ENCODE results near the gene SMIM5. TPM values are rescaled to one million over a fixed set of nuclear protein-coding genes. Genes with fewer than 3 reads are reported as not detected.
A peak's percentile ranks its signal among the peaks of the same experiment; 100 is the strongest.

SMIM5 gene
- total and polyA plus RNA-seq, 2 of the 13 experiments (the other 11 are each of a cell fraction or from before 2014, with no cell fraction given), result not detected

GRCh38 chr17:75634376-75634740 lies 1.1 kb downstream of the SMIM5 start:
- no peaks in the 10 kb centered on the region for H3K79me2 ChIP-seq (ENCODE audit: insufficient read depth, low read length)
- peaks cover 19% of the 10 kb centered on the region for H3K4me1 ChIP-seq (ENCODE audit: insufficient read depth, low read length)
- peak overlapping the region; percentile 76 for H3K4me2 ChIP-seq (ENCODE audit: low read depth, low read length)
- peaks cover 17 to 28% of the 10 kb centered on the region in 2 experiments; a peak in 4 of 5 replicates for H3K36me3 ChIP-seq (replicated peaks in 1 of 2; ENCODE audit: control insufficient read depth in 1 of 2, insufficient read depth in 2 of 2, low read length in 2 of 2)
- BruUV-seq (replicated peaks), result no TSS peak
- ChIA-PET POLR2A (interaction anchor here (0.7 to 2.1 kb wide), 8 partner anchors 11 to 130 kb away, joined by 3 to 28 read pairs (median 7); partner anchors contain the start of genes RECQL5 and SAP30BP), CTCF (ENCODE audit: low intra/inter-chr PET ratio, low total read pairs) (interaction anchor here (0.7 to 5.1 kb wide), 7 partner anchors 8 to 208 kb away, joined by 3 to 102 read pairs (median 3); a partner anchor contains a TSS)
- H3K27ac ChIP-seq (ENCODE audit: extremely low read length, insufficient read depth, low read length), result peak overlapping the region; percentile 50
- no peaks in the 10 kb centered on the region for H3K9me3 ChIP-seq (ENCODE audit: low read length)
- ATAC-seq, result no peak
- no peak for DNase-seq (ENCODE audit: low spot score)
- H3K4me3 ChIP-seq (replicated peaks in 1 of 3; ENCODE audit: insufficient read depth in 1 of 3, low read depth in 2 of 3, low read length in 3 of 3), result no peak overlapping the region
- in situ Hi-C loops (cut with HindIII; ENCODE audit: extremely low pct_ligation_motif_present, low pct_unique_long_range_greater_than_20kb), result no loop called here
- H4K20me1 ChIP-seq (ENCODE audit: insufficient read depth, low read length), result peaks cover 4% of the 10 kb centered on the region; the same call in 1 of the 2 replicates
- no peak for FAIRE-seq
- WGBS (ENCODE audit: low lambda C conversion rate), result 83% methylated on average over 6 of the region's 9 CpGs
- TF ChIP-seq E2F5 (CRISPR knock-in tag; conservative IDR thresholded peaks at IDR 0.05), result 0 out of 2 replicates have a peak, but pooled peaks have one; percentile 3
- TF ChIP-seq SP2 (CRISPR knock-in tag; IDR thresholded peaks at IDR 0.05), result no peak
- 0 out of 2 replicates have a peak, but pooled peaks have one; percentile 14 for TF ChIP-seq ZNF563 (CRISPR knock-in tag; IDR thresholded peaks at IDR 0.05)
- H2AFZ ChIP-seq (ENCODE audit: low read length), result no peak overlapping the region
- H3K9ac ChIP-seq (ENCODE audit: insufficient read depth, low read depth, low read length), result no peak overlapping the region
- H3K27me3 ChIP-seq (ENCODE audit: control insufficient read depth in 1 of 2, insufficient read depth in 2 of 2, low read length in 2 of 2), result no peaks in the 10 kb centered on the region
- intact Hi-C loops (cut with micrococcal nuclease; ENCODE audit: unreplicated experiment), result no loop called here

GRCh38 chr17:75634754-75635609 lies 1.7 kb downstream of the SMIM5 start:
- Histone ChIP-seq H3K27me3 (ENCODE audit: control insufficient read depth in 1 of 2, insufficient read depth in 2 of 2, low read length in 2 of 2) (no peaks in the 10 kb centered on the region), H3K4me2 (ENCODE audit: low read depth, low read length) (no peak overlapping the region), H2AFZ (ENCODE audit: low read length) (no peak overlapping the region), H3K4me3 (replicated peaks in 1 of 3; ENCODE audit: insufficient read depth in 1 of 3, low read depth in 2 of 3, low read length in 3 of 3) (no peak overlapping the region), H3K4me1 (ENCODE audit: insufficient read depth, low read length) (peaks cover 19% of the 10 kb centered on the region), H3K79me2 (ENCODE audit: insufficient read depth, low read length) (no peaks in the 10 kb centered on the region), H3K9me3 (ENCODE audit: low read length) (no peaks in the 10 kb centered on the region), H3K9ac (ENCODE audit: insufficient read depth, low read depth, low read length) (no peak overlapping the region), H4K20me1 (ENCODE audit: insufficient read depth, low read length) (peaks cover 4% of the 10 kb centered on the region; the same call in 1 of the 2 replicates), H3K36me3 (replicated peaks in 1 of 2; ENCODE audit: control insufficient read depth in 1 of 2, insufficient read depth in 2 of 2, low read length in 2 of 2) (peaks cover 16 to 23% of the 10 kb centered on the region in 2 experiments; a peak in 4 of 5 replicates), H3K27ac (ENCODE audit: extremely low read length, insufficient read depth, low read length) (no peak overlapping the region)
- 93% methylated on average over 19 of the region's 20 CpGs for WGBS (ENCODE audit: low lambda C conversion rate)
- FAIRE-seq (no peak), DNase-seq (ENCODE audit: low spot score) (no peak), ATAC-seq (no peak)
- no TSS peak for BruUV-seq (replicated peaks)
- in situ Hi-C loops (cut with HindIII; ENCODE audit: extremely low pct_ligation_motif_present, low pct_unique_long_range_greater_than_20kb) (no loop called here), intact Hi-C loops (cut with micrococcal nuclease; ENCODE audit: unreplicated experiment) (no loop called here)
- CTCF ChIA-PET (ENCODE audit: low intra/inter-chr PET ratio, low total read pairs), result interaction anchor here (5.1 kb wide), 1 partner anchor 113 kb away, joined by 102 read pairs; no protein-coding TSS in a partner anchor
- POLR2A ChIA-PET, result no interaction called here
- TF ChIP-seq BHLHE40 (IDR thresholded peaks at IDR 0.05; ENCODE audit: low read length), result no peak
- TF ChIP-seq SRSF4 (IDR thresholded peaks at IDR 0.05; ENCODE audit: low read depth, low read length, poor library complexity, severe bottlenecking), result no peak
- TF ChIP-seq ATF5 (CRISPR knock-in tag; IDR thresholded peaks at IDR 0.05; ENCODE audit: low read depth), result no peak
- TF ChIP-seq TEF (CRISPR knock-in tag; IDR thresholded peaks at IDR 0.05), result no peak
- no peak for TF ChIP-seq ZNF792 (CRISPR knock-in tag; IDR thresholded peaks at IDR 0.05)
- TF ChIP-seq AKAP8 (CRISPR knock-in tag; IDR thresholded peaks at IDR 0.05), result no peak
- no peak for TF ChIP-seq ZNF224 (CRISPR knock-in tag; IDR thresholded peaks at IDR 0.05)
- no peak for TF ChIP-seq NFIB (CRISPR knock-in tag; IDR thresholded peaks at IDR 0.05; ENCODE audit: borderline replicate concordance)
- TF ChIP-seq AHR (CRISPR knock-in tag; IDR thresholded peaks at IDR 0.05), result no peak
- TF ChIP-seq ZNF557 (CRISPR knock-in tag; IDR thresholded peaks at IDR 0.05), result no peak
- TF ChIP-seq ZNF709 (CRISPR knock-in tag; IDR thresholded peaks at IDR 0.05), result no peak

Measured in HepG2 (cell line).